Parathyroid adenoma (tissue), 2 donors: ENCODE measurements around the gene PLA2G2A.

Source experiments
- H2AFZ ChIP-seq: fragments of 300-600 bp; sonication (generic); one replicate; pipeline ENCODE4 v1.7.0; 2017; ENCODE audit warnings: antibody characterized with exemption, mild to moderate bottlenecking
- H3K27ac ChIP-seq: fragments of 300-600 bp; sonication (generic); one replicate; pipeline ENCODE4 v1.7.0; 2017
- H3K27me3 ChIP-seq: fragments of 300-600 bp; sonication (generic); one replicate; pipeline ENCODE4 v1.7.0; 2017; ENCODE audit warnings: low read length; ENCODE audit not compliant: control insufficient read depth, insufficient read depth
- H3K36me3 ChIP-seq: fragments of 300-600 bp; sonication (generic); one replicate; pipeline ENCODE4 v1.7.0; 2017; ENCODE audit warnings: low read length; ENCODE audit not compliant: control insufficient read depth, insufficient read depth
- H3K4me1 ChIP-seq: fragments of 300-600 bp; sonication (generic); one replicate; pipeline ENCODE4 v1.7.0; 2017; ENCODE audit warnings: control low read depth
- H3K4me2 ChIP-seq: fragments of 300-600 bp; sonication (generic); one replicate; pipeline ENCODE4 v1.7.0; 2017; ENCODE audit warnings: low read length
- H3K4me3 ChIP-seq: fragments of 300-600 bp; sonication (generic); one replicate; pipeline ENCODE4 v1.7.0; 2017; ENCODE audit warnings: low read depth, low read length
- H3K79me2 ChIP-seq: fragments of 300-600 bp; sonication (generic); one replicate; pipeline ENCODE4 v1.7.0; 2017; ENCODE audit warnings: control low read depth
- H3K9ac ChIP-seq: fragments of 300-600 bp; sonication (generic); one replicate; pipeline ENCODE4 v1.7.0; 2017; ENCODE audit warnings: mild to moderate bottlenecking
- H3K9me3 ChIP-seq: fragments of 300-600 bp; sonication (generic); one replicate; pipeline ENCODE4 v1.7.0; 2017; ENCODE audit warnings: low read length; ENCODE audit not compliant: control insufficient read depth
- TF ChIP-seq, protein P1 (sequence below): fragments of 300-600 bp; sonication (generic); IDR thresholded peaks from one replicate; pipeline ENCODE4 v1.7.0; 2017; ENCODE audit warnings: antibody characterized with exemption, mild to moderate bottlenecking
- donor health status: primary hyperparathyroidism.

PLA2G2A gene

DNA sequence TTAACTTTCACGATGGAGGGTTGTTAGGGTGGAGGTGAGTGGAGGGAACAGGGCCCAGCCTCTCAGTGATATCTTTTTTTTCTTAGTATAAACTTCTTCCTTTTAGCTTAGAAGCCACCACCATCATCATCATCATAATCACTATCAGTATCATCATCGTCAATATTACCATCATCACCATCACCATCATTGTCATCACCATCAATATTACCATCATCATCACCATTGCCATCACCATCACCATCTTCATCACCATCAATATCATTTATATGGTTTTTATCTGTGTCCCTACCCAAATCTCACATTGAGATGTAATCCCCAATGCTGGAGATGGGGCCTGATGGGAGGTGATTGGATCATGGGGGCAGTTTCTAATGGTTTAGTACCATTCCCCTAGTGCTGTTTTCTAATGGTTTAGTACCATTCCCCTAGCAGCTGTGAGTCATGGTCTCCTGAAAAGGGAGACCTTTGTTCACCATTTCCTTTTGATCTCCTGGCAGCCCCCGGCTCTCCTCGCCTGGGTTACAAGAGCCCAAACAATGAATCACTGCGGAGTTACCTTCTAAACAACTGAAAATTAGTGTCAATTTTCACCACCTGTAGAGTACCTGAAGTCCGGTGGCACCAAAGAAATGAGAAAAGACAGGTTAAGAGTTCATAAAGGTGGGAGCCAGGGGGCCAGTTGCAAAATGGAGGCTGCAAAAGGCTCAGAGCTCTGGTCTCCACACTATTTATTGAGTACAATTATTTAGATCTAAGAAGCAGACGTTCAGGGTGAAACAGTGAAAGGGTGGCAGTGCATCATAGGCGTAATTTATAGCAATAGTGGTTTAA lies 52.9 kb downstream of the PLA2G2A start:
- Histone ChIP-seq H3K79me2 (no peaks in the 10 kb centered on the region), H3K4me2 (no peak overlapping the region), H3K27me3 (no peaks in the 10 kb centered on the region), H3K4me1 (peaks cover 24% of the 10 kb centered on the region), H3K9ac (no peak overlapping the region), H3K4me3 (no peak overlapping the region), H3K27ac (no peak overlapping the region), H3K9me3 (no peaks in the 10 kb centered on the region), H2AFZ (no peak overlapping the region), H3K36me3 (no peaks in the 10 kb centered on the region)
- TF ChIP-seq, protein P1, sequence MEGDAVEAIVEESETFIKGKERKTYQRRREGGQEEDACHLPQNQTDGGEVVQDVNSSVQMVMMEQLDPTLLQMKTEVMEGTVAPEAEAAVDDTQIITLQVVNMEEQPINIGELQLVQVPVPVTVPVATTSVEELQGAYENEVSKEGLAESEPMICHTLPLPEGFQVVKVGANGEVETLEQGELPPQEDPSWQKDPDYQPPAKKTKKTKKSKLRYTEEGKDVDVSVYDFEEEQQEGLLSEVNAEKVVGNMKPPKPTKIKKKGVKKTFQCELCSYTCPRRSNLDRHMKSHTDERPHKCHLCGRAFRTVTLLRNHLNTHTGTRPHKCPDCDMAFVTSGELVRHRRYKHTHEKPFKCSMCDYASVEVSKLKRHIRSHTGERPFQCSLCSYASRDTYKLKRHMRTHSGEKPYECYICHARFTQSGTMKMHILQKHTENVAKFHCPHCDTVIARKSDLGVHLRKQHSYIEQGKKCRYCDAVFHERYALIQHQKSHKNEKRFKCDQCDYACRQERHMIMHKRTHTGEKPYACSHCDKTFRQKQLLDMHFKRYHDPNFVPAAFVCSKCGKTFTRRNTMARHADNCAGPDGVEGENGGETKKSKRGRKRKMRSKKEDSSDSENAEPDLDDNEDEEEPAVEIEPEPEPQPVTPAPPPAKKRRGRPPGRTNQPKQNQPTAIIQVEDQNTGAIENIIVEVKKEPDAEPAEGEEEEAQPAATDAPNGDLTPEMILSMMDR, result no peak
